WTC11 (cell line): Measurements from ENCODE around the gene URM1. TPM values are rescaled to one million over a fixed set of nuclear protein-coding genes. Genes with fewer than 3 reads are reported as not detected.

ENCODE experiments used
- ATAC-seq: fragments of 200-7000 bp; cut with Tn5 transposase; 2 replicates; pipeline ENCODE4 v1.10.0; 2021; ENCODE audit warnings: mild to moderate bottlenecking, moderate library complexity
- CTCF ChIA-PET: fragments of 300-600 bp; sonication (Branson Sonifier 250); formaldehyde crosslinking; loops from one replicate; lab custom pipeline; 2021; ENCODE audit warnings: antibody characterized with exemption; lab: Charles Lee
- POLR2A ChIA-PET: fragments of 350-600 bp; sonication (Branson Sonifier 250); formaldehyde crosslinking; loops from one replicate; lab custom pipeline; 2021; ENCODE audit warnings: antibody characterized with exemption; lab: Charles Lee
- DNase-seq: peaks from one replicate; pipeline ENCODE4 v3.0.0; 2021; ENCODE audit warnings: low spot score
- H3K27ac Mint-ChIP-seq: 2 replicates; pipeline ENCODE4 v1.8.0; 2021; ENCODE audit warnings: mixed read lengths
- H3K27me3 Mint-ChIP-seq: 2 replicates; pipeline ENCODE4 v1.8.0; 2021; ENCODE audit warnings: low read depth, mild to moderate bottlenecking, moderate library complexity, mixed read lengths
- H3K36me3 Mint-ChIP-seq: 2 replicates; pipeline ENCODE4 v1.8.0; 2021; ENCODE audit warnings: mixed read lengths
- H3K4me1 Mint-ChIP-seq: 2 replicates; pipeline ENCODE4 v1.8.0; 2022; ENCODE audit warnings: mixed read lengths
- H3K4me3 Mint-ChIP-seq: 2 replicates; pipeline ENCODE4 v1.8.0; 2021; ENCODE audit warnings: mild to moderate bottlenecking, moderate library complexity, mixed read lengths
- H3K9me3 Mint-ChIP-seq: 2 replicates; pipeline ENCODE4 v1.8.0; 2021; ENCODE audit warnings: mixed read lengths
- CBFB ChIP-seq: sonication (generic); formaldehyde crosslinking; IDR thresholded peaks from 2 replicates; pipeline ENCODE4 v1.8.1; 2022; ENCODE audit warnings: mild to moderate bottlenecking, low read depth, missing genetic modification reagents
- CREM ChIP-seq: sonication (generic); formaldehyde crosslinking; IDR thresholded peaks from 2 replicates; pipeline ENCODE4 v1.8.1; 2022; ENCODE audit warnings: mild to moderate bottlenecking, missing genetic modification reagents, moderate library complexity
- CTCF ChIP-seq: fragments of 200-600 bp; IDR thresholded peaks from 2 replicates; pipeline ENCODE4 v1.8.0; 2022; ENCODE audit warnings: antibody characterized with exemption
- ESRRA ChIP-seq: sonication (generic); formaldehyde crosslinking; IDR thresholded peaks from 2 replicates; pipeline ENCODE4 v1.8.1; 2022; ENCODE audit warnings: mild to moderate bottlenecking, missing genetic modification reagents, borderline replicate concordance
- GABPB1 ChIP-seq: sonication (generic); formaldehyde crosslinking; IDR thresholded peaks from 2 replicates; pipeline ENCODE4 v1.8.1; 2023; ENCODE audit warnings: mild to moderate bottlenecking, missing genetic modification reagents
- MLX ChIP-seq: sonication (generic); formaldehyde crosslinking; IDR thresholded peaks from 2 replicates; pipeline ENCODE4 v1.8.1; 2023; ENCODE audit warnings: mild to moderate bottlenecking, missing genetic modification reagents, moderate library complexity
- PRDM15 ChIP-seq: sonication (generic); formaldehyde crosslinking; IDR thresholded peaks from 2 replicates; pipeline ENCODE4 v1.8.0; 2022; ENCODE audit warnings: missing genetic modification reagents
- PRRX2 ChIP-seq: fragments of 250-450 bp; sonication (Bioruptor Pico); IDR thresholded peaks from 2 replicates; pipeline ENCODE4 v1.8.0; 2021; ENCODE audit warnings: mild to moderate bottlenecking
- TEAD1 ChIP-seq: sonication (generic); formaldehyde crosslinking; IDR thresholded peaks from 2 replicates; pipeline ENCODE4 v1.8.0; 2022; ENCODE audit warnings: mild to moderate bottlenecking, missing genetic modification reagents
- TEAD4 ChIP-seq: sonication (generic); formaldehyde crosslinking; IDR thresholded peaks from 2 replicates; pipeline ENCODE4 v1.8.0; 2022; ENCODE audit warnings: mild to moderate bottlenecking, missing genetic modification reagents
- USF1 ChIP-seq: sonication (generic); formaldehyde crosslinking; IDR thresholded peaks from 2 replicates; pipeline ENCODE4 v1.8.0; 2022; ENCODE audit warnings: mild to moderate bottlenecking, missing genetic modification reagents
- USF2 ChIP-seq: sonication (generic); formaldehyde crosslinking; IDR thresholded peaks from 2 replicates; pipeline ENCODE4 v1.8.1; 2023; ENCODE audit warnings: mild to moderate bottlenecking, missing genetic modification reagents, moderate library complexity
- ZNF425 ChIP-seq: fragments of 250-450 bp; sonication (Bioruptor Pico); conservative IDR thresholded peaks from 2 replicates; pipeline ENCODE4 v1.9.0; 2021; ENCODE audit warnings: mild to moderate bottlenecking
- total RNA-seq: library from RNA; stranded (reverse); gene quantifications from 3 replicates; pipeline ENCODE4 v1.2.3, GENCODE V29; 2021
- TF ChIP-seq, protein P1 (sequence below): sonication (generic); formaldehyde crosslinking; IDR thresholded peaks from 2 replicates; pipeline ENCODE4 v1.8.1; 2023; ENCODE audit warnings: mild to moderate bottlenecking, moderate library complexity, missing genetic modification reagents
- TF ChIP-seq, protein P2 (sequence below): sonication (generic); formaldehyde crosslinking; IDR thresholded peaks from 2 replicates; pipeline ENCODE4 v1.8.1; 2022; ENCODE audit warnings: mild to moderate bottlenecking, missing genetic modification reagents, moderate library complexity, borderline replicate concordance

The URM1 gene
- total RNA-seq, 1 experiment from 2014 or later: 67.9 TPM

DNA sequence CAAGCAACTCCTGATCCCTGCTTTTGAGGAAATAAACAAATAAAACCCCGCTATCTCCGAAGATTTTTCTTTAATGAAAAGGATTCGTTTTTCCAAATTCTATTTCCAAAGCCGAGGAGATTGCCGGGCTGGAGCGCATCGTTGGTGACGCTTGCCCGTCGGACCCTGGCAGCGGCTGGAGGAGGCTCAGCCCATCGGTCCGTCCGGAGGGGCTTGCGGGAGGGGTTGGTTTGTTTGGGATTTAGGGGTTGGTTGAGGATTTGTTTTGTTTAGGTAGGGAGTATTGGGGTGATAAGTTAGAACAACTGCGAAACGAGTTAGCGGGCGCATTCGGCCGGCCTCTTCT lies 20.8 kb downstream of the URM1 start:
- H3K4me3 Mint-ChIP-seq: peak overlapping the region; percentile 80
- peaks cover 97% of the 10 kb centered on the region for H3K27me3 Mint-ChIP-seq
- H3K36me3 Mint-ChIP-seq: peaks cover 14% of the 10 kb centered on the region
- CTCF ChIA-PET: interaction anchor here (3.2 to 8.3 kb wide), 3 partner anchors 18 to 29 kb away, joined by 11 to 74 read pairs (median 38); partner anchors contain the start of gene CERCAM
- TF ChIP-seq USF2 (CRISPR knock-in tag) (no peak), PRRX2 (no peak), TEAD1 (no peak), USF1 (CRISPR knock-in tag) (no peak), ZNF425 (CRISPR knock-in tag) (no peak), ESRRA (no peak), CBFB (CRISPR knock-in tag) (no peak), PRDM15 (CRISPR knock-in tag) (no peak), GABPB1 (CRISPR knock-in tag) (no peak), MLX (CRISPR knock-in tag) (no peak)
- TF ChIP-seq, protein P1, sequence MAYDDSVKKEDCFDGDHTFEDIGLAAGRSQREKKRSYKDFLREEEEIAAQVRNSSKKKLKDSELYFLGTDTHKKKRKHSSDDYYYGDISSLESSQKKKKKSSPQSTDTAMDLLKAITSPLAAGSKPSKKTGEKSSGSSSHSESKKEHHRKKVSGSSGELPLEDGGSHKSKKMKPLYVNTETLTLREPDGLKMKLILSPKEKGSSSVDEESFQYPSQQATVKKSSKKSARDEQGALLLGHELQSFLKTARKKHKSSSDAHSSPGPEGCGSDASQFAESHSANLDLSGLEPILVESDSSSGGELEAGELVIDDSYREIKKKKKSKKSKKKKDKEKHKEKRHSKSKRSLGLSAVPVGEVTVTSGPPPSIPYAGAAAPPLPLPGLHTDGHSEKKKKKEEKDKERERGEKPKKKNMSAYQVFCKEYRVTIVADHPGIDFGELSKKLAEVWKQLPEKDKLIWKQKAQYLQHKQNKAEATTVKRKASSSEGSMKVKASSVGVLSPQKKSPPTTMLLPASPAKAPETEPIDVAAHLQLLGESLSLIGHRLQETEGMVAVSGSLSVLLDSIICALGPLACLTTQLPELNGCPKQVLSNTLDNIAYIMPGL: no peak
- H3K27ac Mint-ChIP-seq: no peak overlapping the region
- ATAC-seq (no peak), DNase-seq (no peak)
- POLR2A ChIA-PET: interaction anchor here (0.8 kb wide), 1 partner anchor 21 kb away, joined by 4 read pairs; the partner anchor contains the start of gene URM1
- H3K9me3 Mint-ChIP-seq: no peaks in the 10 kb centered on the region
- peaks cover 57% of the 10 kb centered on the region for H3K4me1 Mint-ChIP-seq

DNA sequence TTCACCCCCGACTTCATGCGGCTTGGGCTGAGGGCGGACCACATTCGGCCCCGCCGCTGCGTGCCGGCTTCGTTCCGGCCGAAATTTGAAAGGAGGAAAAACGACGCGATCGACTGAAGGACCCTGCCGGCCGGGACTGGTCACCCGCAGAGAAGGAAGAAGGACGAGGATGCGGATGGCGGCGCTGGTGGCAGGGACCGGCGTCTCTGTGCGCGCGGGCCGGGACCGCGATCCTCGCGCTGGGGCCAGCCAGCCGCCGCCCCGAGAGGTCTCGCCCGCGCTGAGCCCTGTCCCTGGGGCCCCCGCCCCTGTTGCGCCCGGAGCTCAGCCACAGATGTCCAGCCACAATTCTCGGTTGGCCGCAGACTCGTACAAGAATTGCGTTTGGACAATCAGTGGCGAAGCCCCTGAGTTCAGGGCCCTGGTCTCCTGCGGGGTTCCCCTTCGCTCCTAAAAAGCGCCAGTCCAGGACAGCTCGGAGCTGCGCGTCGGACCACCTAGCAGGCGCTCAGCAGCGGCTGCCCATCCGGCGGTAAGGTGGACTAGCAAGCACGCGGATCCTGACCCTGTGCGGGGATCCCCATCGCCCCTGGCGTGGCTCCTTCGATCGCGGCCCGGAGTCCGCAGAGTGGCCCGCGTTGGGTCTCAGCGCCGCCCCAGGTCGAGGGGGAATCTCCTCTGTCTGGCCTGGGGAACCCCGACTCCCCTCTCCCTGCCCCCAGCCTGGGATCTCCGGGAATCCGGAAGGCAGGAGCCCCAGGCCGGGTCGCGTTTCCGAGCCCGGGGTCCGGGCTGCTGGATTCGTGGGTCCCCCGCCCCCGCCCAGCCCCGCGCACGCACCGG lies 21.3 kb downstream of the URM1 start:
- peaks cover 97% of the 10 kb centered on the region for H3K27me3 Mint-ChIP-seq
- ChIA-PET CTCF (interaction anchor here (0.5 to 8.3 kb wide), 8 partner anchors 10 to 931 kb away, joined by 3 to 74 read pairs (median 5); partner anchors contain the start of gene CERCAM), POLR2A (interaction anchor here (1.1 kb wide), 1 partner anchor 51 kb away, joined by 4 read pairs; no protein-coding TSS in a partner anchor)
- H3K4me3 Mint-ChIP-seq: peak overlapping the region; percentile 80
- DNase-seq (peak; percentile 55), ATAC-seq (0 out of 2 replicates have a peak, but pooled peaks have one; percentile 0)
- peaks cover 63% of the 10 kb centered on the region for H3K4me1 Mint-ChIP-seq
- peaks cover 11% of the 10 kb centered on the region for H3K36me3 Mint-ChIP-seq
- H3K9me3 Mint-ChIP-seq: no peaks in the 10 kb centered on the region
- no peak overlapping the region for H3K27ac Mint-ChIP-seq
- no peak for TF ChIP-seq TEAD4 (CRISPR knock-in tag)
- TF ChIP-seq CTCF: no peak
- TF ChIP-seq, protein P2, sequence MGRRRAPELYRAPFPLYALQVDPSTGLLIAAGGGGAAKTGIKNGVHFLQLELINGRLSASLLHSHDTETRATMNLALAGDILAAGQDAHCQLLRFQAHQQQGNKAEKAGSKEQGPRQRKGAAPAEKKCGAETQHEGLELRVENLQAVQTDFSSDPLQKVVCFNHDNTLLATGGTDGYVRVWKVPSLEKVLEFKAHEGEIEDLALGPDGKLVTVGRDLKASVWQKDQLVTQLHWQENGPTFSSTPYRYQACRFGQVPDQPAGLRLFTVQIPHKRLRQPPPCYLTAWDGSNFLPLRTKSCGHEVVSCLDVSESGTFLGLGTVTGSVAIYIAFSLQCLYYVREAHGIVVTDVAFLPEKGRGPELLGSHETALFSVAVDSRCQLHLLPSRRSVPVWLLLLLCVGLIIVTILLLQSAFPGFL (CRISPR knock-in tag): no peak
- no peak for TF ChIP-seq CREM (CRISPR knock-in tag)
